ENCODE data around the gene PIK3R2. TPM values are rescaled to one million over a fixed set of nuclear protein-coding genes. Genes with fewer than 3 reads are reported as not detected.

The PIK3R2 gene
- total RNA-seq, 1 donor from 2014 or later: 16.6 TPM

DNA sequence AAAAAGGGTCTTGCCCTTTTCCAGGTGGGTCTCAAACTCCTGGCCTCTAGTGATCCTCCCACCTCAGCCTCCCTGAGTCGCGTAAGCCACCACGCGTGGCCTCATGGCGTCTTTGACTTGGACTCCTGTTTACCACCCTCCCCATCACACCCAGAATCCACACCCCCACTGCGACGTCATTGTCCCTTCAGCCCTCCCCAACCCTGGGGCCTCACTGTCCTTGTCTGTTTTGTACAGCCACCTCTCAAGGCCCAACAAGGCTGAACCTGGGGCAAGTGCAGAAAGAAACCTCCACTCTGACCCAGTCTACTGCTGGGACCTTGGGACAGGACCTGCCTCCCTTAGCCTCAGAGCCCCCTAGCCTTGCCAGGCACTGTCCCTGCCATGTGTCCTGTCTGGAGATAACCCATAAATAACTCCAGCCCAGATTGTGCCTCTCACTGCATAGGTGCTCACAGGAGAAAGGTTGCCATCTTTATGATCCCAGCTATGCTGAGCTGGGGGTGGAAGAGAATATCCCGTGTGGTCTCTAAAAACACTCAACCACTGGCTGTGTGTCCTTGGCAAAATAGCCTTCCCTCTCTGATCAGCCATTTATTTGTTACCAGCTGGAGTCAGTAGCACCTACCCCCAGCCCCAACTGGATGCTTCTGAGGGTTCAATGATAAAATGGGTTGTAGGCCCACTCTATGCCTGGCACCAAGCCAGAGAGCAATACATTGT, 18.8 kb downstream of the PIK3R2 start:
- intact Hi-C loops (cut with micrococcal nuclease): no loop called here

DNA sequence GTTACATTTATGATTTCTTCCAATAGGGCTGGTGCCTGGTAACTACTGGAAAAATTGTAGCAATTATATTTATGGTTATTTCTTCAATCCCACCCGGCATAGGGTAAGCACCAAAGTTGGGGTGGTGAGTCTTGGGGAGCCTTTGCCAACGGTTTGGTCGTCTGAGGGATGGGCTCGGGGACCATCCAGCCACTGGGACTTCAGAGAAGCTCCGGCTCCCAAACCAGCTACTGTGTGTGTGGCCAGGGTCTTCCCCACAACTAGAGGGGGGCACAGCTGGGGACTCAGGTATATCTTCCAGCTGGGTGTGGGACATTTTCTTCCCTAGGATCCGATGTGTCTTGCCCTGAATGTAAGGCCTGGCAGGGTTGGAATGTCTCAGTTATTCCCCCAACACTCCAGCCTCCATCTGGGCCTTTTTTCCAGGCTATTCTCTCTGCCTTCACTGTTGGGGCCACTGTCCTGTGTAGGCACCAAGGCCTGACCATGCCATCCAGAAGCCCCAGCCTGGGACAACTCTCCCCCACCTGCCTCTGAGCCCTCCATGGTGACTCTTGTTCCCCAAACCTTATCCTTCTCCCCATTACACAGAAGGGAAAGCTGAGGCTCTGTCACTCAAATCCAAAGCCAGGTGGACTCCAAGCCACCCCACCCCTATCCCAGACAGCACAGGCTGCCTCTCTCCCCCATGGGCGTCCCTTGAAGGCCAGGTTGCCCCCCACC, 19.5 kb downstream of the PIK3R2 start:
- intact Hi-C loops (cut with micrococcal nuclease): no loop called here

DNA sequence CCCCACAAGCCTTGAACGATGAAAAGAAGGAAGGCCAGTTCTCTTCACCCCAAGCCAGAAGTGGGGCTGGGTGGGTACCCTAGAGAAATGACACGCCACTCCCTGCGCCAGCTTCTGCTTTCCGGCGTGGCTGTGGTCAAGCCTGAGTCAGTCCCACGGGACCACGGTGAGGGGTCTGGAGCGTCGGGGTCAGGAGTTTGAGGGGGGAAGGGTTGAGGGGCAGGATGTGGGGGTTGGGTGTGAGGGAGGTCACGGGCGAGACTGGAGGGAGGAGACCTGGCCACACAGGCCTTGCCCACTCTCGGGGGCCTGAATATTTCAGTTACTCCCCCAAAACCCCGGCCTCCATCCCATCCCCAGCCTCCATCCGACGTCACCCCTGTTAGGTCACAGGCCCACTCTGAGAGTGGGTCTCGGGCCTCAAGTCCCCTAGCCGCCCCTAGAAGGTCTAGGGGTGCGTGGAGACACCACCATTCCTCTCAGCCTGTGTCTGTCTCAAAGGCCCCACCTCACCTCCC, 20.1 kb downstream of the PIK3R2 start:
- intact Hi-C loops (cut with micrococcal nuclease): no loop called here

DNA sequence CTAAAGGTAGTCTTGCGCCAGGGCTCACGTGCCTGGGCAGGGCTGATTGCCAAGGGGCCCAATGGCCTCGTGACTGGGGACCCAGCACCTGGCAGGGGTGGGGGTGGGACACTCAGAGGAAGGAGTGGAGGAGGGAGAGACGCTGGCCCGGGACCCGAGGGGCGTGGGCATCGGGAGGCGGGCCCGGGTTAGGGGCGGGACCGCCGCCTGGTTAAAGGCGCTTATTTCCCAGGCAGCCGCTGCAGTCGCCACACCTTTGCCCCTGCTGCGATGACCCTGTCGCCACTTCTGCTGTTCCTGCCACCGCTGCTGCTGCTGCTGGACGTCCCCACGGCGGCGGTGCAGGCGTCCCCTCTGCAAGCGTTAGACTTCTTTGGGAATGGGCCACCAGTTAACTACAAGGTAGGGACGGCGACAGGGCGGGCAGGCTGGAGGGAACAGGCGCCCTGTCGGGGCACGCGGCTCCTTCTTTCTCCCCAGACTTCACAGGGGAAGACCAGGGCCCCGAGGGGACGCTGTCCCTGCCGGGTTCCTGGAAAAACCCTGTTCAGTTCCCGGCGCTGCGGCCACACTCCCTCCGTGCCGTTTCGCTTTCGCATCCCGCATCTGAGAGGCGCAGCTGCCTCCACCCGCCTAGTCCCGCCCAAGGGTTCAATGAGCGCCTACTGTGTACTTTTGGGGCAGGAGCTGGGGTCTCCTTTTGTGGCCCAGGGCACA, 20.8 kb downstream of the PIK3R2 start, which contains the start of gene IFI30:
Gene IFI30 (plus strand): TSS at position 242 of the 717 bp plus-strand sequence. CDS start 29 bp downstream, at position 271.
- intact Hi-C loops (cut with micrococcal nuclease): no loop called here

DNA sequence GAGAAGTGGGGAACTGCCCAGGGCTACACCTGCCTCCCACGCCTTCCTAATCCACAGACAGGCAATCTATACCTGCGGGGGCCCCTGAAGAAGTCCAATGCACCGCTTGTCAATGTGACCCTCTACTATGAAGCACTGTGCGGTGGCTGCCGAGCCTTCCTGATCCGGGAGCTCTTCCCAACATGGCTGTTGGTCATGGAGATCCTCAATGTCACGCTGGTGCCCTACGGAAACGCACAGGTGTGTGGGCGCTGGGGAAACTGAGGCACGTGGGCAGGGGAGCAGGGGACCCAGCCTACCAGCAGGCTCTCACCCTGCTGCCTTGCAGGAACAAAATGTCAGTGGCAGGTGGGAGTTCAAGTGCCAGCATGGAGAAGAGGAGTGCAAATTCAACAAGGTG, 22.0 kb downstream of the PIK3R2 start:
- intact Hi-C loops (cut with micrococcal nuclease): no loop called here

DNA sequence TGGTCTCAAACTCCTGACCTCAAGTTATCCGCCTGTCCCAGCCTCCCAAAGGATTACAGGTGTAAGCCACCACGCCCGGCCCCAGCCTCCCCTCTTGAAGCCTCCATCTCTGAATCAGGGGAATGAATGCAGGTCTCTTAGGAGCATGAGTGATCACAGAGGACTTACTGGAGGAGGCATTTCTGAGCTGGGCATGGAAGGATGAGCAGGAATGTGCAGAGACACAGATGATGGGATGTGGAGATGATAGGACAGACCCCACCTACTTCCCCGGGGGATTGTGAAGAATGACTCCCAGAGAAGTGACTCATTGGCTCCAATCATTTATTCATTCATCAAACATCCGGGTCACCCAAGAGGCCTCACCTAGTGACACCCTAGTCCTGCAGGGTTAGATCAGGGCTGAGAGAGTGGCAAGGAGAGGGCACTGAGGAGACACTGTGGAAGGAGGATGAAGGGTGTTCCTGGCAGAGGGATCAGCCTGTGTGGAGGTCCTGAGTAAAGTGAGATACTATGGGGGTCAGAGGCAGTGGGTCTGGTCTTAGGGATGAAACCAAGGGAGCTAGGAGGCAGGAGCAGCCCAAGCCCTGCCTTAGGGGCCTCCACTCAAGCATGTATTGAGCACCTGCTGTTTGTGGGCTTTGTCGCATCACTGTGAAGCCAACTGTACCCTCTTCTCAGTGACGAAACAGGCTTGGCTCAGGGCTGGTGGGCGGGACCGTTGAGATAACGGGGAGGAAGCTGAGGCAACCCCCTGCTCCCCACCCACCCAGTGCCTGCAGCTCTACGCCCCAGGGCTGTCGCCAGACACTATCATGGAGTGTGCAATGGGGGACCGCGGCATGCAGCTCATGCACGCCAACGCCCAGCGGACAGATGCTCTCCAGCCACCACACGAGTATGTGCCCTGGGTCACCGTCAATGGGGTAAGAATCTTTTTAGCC, 23.7 kb downstream of the PIK3R2 start:
- intact Hi-C loops (cut with micrococcal nuclease): no loop called here

DNA sequence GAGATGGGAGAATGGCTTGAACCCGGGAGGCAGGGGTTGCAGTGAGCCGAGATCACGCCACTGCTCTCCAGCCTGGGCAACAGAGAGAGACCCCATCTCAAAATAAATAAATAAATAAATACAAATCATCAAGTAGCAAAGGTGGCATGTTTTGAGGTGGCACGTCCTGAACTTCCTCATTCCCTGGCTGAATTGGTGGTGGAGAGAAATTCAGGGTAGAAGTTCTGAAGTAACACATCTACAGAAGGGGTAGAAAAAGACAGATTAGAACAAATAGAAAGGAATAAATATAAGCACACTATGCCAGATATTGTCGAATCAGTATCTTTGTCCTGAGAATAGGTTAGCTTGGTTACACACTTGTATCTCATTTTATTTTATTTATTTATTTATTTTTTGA, 27.0 kb downstream of the PIK3R2 start:
- intact Hi-C loops (cut with micrococcal nuclease): no loop called here

DNA sequence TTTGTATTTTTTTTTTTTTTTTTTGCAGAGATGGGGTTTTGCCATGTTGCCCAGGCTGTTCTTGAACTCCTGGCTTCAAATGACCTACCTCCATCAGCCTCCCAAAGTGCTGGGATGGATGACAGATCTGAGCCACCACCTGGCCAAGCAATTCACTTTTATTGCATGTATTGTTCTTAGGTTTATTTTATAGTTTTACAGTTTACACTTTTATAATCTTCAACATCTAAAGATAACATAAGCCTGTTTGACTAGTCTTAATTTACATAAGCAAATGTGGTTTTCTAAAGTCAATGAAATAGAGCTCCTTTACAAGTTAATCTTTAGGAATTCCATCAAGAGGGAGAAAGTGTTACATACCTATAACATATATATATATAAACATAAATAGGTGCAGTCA, 30.6 kb downstream of the PIK3R2 start:
- intact Hi-C loops (cut with micrococcal nuclease): no loop called here

DNA sequence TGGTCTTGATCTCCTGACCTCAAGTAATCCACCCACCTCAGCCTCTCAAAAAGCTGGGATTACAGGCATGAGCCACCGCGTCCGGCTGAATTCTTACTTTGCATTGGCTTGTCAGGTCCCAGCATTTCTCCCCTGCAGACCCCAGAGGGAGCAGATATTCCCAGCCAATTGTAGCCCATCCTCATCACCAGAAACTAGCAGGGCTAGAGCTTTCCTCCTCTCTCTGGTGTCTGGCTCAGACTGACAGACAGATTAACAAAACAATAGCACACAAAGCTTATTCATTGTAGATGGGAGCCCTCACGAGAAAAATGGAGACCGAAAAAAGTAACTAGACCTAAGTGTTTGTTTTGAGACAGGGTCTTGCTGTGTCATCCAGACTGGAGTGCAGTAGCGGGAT, 32.6 kb downstream of the PIK3R2 start:
- intact Hi-C loops (cut with micrococcal nuclease): no loop called here

DNA sequence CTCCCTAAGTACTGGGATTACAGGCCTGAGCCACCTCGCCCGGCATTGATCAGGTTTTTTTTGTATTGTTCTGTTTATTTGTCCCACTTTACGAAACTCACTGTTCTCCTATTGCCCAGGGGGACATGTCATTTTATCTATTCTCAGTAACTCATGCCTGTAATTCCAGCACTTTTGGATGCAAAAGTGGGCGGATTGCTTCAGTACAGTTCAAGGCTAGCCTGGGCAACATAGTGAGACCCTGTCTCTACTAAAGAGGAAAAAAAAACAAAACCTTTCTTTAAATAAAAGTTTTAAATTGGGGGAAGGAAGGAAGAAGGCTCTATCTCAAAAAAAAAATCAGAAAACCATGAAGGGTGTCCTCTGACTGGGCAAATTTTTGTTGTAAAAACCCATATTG, 37.3 kb downstream of the PIK3R2 start:
- intact Hi-C loops (cut with micrococcal nuclease): loop anchor here (5.0 kb wide), 1 partner anchor 183 kb away; the partner anchor contains the start of gene ARRDC2

DNA sequence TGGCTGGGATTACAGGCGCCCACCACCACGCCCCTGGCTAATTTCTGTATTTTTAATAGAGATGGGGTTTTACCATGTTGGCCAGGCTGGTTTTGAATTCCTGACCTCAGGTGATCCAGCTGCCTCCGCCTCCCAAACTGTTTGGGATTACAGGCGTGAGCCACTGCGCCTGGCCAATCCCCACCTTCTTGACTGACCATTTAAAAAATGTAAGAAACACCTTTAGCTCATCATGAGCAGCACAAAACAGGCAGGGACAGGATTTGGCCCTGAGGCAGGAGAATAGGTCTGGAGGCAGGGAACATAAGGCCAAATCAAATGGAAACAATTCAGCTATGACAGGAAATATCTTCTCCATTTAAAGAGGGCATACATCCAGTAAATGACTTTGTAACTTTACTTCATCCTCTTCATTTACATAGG, 38.7 kb downstream of the PIK3R2 start:
- intact Hi-C loops (cut with micrococcal nuclease): loop anchor here (1.0 to 5.0 kb wide), 5 partner anchors 13 to 184 kb away; partner anchors contain the start of genes ARRDC2, LSM4 and RAB3A

DNA sequence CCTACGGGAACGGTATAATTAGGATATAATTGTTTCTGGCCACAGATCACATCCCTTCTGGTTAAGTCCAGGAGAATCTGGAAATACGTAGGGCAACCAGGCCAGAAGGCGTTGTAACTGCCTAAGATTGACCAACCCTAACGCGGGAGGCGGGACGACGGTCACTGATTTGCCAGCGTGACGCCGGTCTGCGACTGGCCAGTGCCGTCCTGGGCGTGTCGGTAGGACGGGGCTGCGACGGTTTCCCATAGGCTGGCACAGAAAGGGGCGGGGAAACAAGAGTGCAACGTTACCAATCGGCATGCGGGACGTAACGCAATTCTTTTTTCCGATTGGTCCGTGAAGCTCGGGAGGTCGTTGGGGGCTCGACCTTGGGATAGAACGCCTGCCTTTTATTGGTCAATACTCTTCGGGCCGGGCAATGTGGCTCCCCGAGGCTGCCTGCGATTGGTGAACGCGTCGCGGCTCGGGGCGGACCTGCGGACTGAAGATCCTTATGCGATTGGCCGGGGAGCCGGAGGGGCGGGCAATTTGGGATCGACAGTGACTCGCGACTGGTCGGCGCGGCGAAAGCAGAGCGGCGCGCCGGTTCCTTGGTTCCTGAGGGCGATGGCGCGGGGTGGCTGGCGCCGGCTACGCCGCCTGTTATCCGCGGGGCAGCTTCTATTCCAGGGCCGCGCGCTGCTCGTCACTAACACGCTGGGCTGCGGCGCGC, 39.9 kb downstream of the PIK3R2 start, which contains the start of gene MPV17L2:
Gene MPV17L2 (plus strand): TSS at position 546 of the 715 bp plus-strand sequence. CDS start 64 bp downstream, at position 610.
- intact Hi-C loops (cut with micrococcal nuclease): loop anchor here (1.0 to 5.0 kb wide), 5 partner anchors 11 to 186 kb away; partner anchors contain the start of genes ARRDC2, LSM4 and RAB3A

DNA sequence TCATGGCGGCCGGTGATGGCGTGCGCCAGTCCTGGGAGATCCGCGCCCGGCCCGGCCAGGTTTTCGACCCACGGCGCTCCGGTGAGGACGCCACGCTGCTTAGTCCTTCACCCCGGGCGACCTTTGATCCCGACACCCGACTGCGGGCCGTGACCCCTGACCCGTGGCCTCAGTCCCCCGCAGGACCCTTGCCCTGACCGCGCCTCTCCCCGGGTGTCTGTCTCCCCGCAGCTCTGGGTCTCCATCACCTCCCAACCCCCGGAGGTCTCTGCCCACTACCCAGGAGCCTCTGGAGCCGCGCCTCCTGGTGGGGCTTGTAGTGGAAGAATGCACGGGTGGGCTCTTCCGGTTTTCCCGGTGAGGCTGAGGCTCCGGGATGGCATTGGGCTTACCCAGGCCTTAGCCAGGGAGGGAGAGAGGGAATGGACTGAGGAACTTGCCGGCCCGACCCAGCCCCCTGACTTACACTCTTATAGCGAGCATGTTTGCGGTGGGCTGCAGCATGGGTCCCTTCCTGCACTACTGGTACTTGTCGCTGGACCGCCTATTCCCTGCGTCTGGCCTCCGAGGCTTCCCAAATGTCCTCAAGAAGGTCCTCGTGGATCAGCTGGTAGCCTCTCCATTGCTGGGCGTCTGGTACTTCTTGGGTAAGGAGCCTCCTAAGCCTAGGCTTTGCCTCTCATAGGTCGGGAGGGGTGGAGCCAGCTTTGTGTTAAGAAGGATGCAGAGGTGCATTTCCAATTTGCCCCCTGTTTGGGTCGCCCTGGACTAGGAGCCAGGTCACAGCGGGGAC, 40.6 kb downstream of the PIK3R2 start:
- intact Hi-C loops (cut with micrococcal nuclease): loop anchor here (2.0 to 5.0 kb wide), 2 partner anchors 75 to 186 kb away; partner anchors contain the start of gene ARRDC2

DNA sequence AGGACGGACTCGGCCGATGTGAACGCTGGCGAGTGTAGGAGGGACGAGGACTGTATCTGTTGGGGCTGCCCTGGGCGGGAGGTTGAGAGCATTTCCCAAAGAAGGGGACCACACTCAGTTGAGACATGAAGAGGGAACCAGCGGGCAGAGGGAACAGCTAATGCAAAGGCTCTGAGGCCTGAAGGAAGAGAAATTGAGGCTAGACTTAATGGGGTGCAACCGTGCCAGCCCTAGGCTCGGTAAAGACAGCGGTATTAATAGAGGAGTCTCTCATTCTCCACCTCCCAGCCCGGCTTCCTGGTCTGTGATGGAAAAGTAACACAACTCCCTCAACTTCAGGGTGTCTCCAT, 41.2 kb downstream of the PIK3R2 start:
- intact Hi-C loops (cut with micrococcal nuclease): loop anchor here (5.0 kb wide), 1 partner anchor 187 kb away; the partner anchor contains the start of gene ARRDC2

DNA sequence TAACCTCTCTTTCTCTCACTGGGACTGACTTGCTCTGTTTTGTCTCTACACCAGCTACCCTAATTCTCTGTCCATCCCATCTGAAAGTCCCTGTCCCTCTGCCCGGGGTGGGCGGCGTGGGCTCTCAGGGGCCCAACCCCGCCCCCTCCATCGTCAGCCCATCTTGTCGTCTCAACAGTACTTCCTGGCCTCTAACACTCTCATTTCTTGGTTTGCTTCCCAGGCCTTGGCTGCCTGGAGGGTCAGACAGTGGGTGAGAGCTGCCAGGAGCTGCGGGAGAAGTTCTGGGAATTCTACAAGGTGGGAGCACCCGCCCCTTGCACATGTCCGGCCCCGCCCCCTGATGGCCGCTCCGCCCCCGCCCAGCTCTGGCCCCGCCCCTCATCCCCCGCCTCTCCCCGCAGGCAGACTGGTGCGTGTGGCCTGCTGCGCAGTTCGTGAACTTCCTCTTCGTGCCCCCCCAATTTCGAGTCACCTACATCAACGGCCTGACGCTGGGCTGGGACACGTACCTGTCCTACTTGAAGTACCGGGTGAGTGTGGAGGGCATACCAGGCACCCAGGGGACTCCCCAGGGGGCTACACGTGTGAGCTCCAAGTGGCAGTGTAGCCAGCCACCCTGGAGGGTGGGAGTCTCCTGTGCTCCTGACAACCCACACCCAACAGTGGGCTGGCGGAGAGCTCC, 41.7 kb downstream of the PIK3R2 start:
- intact Hi-C loops (cut with micrococcal nuclease): loop anchor here (5.0 kb wide), 1 partner anchor 187 kb away; the partner anchor contains the start of gene ARRDC2

DNA sequence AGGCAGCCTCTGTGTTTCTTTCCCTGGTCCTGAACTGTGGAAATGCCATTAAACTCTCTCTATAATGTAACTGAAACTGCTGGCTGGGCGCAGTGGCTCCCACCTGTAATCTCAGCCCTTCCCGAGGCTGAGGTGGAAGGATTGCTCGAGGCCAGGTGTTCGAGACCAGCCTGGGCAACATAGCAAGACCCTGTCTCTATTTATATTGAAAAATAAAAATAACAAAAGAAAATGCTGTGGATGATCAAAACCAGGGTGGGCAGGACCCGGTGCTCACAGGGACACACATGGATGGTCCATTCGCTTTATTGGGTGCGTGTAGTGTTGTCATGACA, 43.5 kb downstream of the PIK3R2 start:
- intact Hi-C loops (cut with micrococcal nuclease): no loop called here

DNA sequence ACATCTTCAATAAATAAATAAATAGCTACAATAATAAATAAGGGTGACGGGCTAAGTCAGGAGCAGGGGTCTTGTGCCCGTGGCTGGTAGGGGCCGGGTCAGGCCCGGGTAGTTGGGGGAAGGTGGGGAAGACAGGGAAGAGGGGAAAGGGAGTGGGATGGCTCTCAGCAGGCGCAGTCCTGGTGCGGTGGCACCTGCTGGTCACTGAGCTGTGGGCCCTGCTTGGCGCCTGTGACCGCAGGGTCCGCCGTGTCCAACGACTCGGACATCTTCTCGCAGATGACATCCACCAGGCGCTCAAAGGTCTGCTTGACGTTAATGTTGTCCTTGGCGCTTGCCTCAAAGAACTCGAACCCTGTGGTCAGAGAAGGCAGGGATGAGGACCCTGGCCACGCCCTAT, 44.3 kb downstream of the PIK3R2 start:
- intact Hi-C loops (cut with micrococcal nuclease): no loop called here

DNA sequence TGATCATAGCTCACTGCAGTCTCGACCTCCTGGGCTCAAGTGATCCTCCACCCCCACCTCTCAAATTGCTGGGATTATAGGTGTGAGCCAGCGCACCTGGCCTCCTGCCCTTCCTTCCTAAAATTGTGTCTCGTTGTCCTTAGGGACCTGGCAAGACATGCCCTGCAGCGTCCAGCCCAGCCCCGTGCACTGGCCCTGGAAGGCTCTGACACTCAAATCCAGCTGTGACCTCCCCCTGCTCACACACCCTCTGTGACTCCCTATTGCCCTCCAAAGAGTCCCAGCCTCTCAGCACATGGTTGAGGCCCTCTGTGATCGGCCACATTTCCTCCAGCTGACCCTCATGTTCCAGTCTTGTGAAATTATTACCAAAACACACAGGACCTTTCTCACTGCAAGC, 45.0 kb downstream of the PIK3R2 start:
- intact Hi-C loops (cut with micrococcal nuclease): no loop called here
